Activated T-helper 9 cell treated with anti-CD3 and anti-CD28 coated beads, Interleukin-2, amount 50 U/mL, for 16 hours (primary cell): ENCODE data around the gene CFAP410.

Experiments
- DNase-seq: peaks from one replicate; pipeline ENCODE4 v3.0.0-alpha.2; 2020; ENCODE audit warnings: low read depth

Gene CFAP410

DNA sequence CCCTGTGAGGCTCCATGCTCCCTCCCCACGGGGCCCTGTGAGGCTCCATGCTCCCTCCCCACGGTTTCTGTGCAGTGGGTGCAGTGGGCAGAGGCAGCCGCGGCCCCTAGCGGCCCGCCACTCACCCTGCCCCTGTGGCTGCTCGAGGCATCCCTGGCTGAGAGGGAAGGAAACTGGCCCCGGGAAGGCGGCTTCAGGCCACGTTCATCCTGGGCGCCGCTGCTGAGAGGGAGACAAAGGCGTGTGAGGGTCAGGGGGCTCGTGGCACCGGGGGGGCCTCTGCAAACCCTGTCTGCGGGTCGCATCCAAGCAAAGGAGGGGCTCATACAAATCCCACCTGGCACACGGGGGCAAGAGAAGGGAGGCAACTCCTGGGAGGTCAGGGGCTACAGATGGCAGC, 8.5 kb downstream of the CFAP410 start:
- DNase-seq: no peak

DNA sequence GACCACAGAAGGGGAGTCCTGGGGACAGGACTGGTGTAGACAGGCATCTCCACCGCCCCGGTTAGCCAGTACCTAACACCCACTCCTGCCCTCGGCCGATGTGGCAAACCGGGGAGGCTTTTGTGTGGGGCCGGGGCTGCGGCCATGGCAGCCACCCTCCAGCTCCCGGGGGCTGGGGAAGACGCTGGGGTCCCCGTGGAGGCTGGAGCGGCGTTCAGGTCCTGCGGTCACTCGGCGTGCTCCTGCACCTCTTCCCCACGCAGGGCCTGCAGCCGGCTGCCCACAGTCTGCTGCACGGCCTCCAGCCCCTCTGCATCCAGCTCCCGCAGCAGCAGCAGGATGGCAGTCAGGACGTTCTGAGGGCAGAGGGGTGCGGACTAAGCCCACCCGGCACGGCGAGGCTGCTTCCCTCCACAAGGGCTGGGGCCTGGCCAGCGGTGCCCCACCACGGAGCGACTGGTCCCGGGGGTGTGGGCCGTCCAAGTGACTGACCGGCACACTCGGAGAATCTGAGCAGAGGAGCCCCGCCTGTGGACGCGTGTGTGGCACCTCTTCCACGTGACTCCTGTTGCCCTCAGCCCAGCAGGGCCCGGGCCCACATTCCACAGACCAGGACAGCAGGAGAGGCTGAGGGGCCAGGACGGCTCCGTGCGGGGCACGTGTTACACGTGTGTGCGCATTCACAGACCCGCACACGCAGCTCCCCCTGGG, 9.1 kb downstream of the CFAP410 start:
- DNase-seq: no peak

DNA sequence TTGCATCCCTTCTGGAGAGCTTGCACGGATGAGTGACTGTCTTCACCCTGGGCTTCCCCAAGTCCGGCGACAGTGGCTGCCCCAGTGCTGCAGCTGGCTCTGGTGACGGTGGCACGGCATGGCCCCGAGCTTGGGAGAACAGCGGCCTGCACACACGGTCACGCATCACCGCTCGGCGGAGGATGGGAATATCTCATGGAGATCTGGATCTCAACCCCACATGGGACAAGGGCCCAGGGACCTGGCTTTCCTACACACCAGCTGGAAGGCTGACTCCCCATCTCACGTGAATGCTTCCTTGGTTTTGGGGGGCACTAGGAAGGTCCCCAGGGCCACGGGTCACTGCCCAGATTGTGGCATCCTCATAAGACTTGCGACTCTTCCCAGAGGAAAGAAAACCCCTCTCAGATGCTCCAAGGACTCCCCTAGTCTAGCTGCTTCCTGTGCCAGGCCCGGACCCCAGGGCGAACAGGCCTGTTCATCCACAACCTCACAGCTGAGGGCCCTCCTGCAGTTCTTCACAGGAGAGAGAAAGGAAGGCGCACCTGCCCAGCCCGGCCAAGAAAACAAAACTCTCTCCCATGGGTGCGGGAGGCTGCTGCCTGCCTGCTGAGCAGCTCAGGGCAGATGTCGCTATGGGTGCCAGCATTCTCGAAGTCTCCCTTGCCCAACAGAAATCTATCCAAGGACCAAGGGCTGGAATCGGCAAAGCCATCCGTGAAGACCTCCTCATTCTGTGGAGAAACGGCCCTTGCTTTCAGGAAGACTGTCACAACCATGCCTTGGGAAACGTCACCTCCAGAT, 9.9 kb downstream of the CFAP410 start:
- DNase-seq: no peak

DNA sequence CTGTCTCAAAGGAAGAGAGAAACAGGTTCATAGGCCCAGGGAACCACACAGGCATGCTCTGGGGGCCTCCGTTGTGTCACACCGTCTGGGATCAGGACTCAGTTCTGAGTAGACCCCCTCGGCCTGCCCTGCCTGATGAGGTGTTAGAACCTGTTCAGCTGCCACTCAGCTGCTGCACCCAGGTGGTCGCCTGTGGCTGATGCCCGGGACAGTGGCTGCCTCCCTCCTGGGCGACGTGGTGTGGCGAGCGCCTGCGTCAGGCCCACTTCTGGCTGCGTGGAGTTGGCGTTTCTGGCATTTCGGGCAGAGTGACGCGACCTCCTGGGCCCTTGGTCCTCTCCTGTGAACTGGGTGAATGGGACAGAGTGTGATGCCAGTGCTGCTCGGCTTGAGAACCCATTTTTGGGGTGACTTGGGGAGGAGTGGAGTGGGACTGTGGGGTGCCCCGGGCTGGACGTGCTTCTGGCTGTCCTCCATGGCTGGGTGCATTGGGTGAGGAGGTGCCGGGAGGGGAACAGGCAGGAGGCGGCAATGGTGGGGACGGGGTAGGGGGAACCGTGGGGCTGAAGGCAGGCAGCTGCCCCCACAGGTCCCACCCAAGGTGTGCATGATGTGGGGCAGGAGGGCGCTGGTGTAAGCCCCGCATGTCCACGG, 10.8 kb downstream of the CFAP410 start:
- DNase-seq: no peak

DNA sequence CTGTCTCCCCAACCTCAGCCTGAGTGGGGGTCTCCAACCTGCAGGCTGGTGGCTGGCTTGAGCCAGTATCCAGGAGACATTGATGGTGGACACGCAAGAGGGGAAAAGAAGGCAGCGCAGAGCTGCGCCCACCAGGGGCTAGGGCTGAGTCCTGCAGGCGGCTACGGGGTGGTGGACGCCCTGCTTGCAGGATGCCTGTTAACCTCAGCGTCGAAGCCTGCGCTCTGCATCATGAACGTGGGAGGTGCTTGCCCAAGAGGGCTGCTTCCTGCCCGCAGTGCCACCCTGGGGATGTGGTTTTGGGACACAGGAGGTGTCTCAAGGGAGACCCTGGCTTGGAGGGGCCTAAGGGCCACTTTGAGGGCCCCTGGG, 11.6 kb downstream of the CFAP410 start:
- DNase-seq: no peak

DNA sequence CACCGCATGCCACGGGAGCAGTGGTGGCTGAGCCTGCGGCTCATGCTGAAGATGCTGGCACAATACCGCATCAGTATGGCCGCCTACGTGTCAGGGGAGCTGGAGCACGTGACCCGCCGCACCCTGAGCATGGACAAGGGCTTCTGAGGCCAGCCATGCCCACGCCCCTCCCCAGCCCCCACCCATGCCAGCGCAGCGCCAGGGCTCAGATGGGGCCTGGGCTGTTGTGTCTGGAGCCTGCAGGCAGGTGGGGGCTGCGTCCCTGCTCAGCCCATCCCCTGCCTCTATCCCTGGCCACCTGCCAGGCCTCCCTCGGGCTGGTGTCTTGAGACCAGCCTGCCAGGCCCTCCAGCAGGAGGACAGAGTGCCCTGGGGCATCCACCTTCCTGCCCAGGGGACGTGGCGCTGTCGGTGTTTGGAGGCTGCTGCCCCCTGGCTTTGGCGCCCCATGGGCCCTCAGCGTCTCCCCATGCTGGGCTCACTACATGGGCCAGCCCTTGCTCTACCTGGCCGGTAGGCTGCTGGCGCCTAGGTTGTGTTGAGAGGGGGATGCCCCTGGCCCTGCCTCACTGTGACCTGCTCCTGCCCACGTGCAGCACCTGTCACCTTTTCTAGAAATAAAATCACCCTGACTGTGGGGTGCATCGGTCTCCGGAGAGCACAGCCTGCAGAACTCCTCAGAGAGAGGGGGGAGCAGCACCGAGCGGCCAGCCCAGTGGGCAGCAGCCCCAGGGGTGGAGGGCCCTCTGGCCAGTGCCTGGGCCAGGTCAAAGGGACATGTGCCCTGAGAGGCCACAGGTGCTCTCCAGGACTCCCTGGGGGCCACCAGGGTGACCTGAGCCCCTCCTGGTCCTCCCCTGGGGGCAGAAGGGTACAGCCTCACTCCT, 12.2 kb downstream of the CFAP410 start:
- DNase-seq: no peak

DNA sequence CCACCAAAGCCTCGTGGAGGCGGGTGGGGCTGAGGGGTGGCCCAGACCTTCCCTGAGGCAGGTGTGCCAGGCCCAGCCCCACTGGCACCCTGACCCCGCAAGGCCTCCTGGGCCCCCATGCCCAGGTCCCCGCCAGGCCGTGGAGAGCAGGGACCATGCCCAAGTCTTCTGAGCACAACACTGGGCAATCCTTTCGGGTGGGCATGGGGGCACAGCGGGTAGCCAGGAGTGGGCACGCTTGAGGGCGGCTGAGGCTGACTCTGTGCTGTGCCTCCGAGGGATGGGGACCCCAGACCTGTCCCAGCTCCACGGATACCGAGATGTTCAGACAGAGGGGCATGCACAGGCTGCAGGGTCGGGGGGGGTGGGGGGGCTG, 12.9 kb downstream of the CFAP410 start:
- no peak for DNase-seq

DNA sequence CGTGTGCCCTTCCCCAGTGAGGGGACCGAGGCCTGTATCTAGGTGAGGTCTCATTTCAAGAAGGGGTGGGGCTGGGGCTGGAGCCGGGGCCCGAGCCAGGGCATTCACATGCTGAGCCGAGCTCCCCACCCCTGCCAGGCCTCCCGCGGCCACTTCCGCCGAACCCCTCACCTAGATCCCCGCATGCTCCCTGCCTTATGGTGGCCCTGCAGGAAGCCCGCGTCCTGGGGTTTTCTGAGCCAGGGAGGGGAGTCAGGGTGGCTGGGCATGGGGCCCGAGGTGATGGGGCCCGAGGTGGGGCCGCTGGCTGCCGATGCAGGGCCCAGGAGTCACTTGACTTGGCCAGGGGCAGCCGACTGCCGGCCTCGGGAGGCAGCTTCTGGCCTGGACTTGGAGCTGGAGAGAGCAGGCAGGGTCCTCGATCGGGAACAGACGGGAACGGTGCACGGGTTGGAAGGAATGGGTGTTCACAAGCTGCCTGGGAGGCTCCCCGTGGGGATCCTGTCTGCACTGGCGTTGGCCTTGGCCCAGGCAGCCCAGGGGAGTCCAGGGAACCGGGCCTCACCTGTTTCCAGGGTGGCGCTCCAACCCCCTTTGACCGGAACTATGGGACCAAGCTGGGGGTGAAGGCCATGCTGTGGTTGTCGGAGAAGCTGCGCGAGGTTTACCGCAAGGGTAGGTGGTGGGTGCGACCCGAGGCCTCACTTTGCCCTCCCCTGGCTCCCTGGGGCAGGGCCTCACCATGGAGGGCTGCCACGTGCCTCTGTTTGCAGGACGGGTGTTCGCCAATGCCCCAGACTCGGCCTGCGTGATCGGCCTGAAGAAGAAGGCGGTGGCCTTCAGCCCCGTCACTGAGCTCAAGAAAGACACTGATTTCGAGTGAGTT, 13.6 kb downstream of the CFAP410 start:
- no peak for DNase-seq

DNA sequence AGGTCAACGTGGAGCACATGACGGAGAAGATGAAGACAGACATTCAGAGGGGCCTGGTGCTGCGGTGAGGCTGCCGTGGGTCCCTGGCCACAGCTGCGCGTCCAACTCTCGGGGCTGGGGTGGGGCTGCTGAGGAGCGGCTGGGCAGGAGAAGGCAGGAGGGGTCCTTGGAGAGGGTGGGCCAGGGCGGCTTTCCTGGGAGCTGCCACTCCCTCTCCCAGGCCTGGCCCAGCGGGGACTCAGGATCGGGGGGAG, 14.4 kb downstream of the CFAP410 start:
- DNase-seq: no peak

DNA sequence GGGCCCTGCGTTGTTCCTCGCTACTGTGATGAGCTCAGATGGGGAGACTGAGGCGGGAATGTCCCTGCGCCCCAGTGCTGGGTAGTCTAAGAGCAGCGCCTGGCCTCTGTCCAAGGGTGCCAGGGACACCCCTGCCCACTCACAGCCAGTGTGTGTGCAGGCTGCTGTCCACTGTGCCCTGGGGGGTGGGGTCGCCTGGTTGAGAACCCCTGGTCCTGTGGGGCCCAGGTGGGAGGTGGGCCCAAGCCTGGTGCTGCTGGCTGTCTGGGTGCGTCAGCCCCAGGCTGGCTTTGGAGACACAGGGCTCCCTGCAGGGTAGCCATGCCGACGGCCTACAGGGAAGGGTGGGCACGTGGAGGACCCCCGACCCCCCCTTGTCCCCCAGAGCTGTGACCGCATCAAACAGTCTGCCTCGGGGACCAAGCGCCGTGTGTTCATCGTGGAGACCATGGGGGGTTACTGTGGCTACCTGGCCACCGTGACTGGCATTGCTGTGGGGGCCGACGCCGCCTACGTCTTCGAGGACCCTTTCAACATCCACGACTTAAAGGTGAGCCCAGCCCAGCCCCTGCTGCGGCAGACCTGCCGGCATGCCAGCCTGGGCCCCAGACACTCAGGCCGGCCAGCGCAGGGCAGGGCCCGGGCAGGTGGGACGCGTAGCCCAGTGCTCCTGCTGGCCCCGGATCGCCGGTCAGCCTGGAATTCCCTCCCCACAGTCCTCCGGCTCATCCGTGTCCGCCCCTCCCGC, 14.9 kb downstream of the CFAP410 start:
- DNase-seq: no peak

DNA sequence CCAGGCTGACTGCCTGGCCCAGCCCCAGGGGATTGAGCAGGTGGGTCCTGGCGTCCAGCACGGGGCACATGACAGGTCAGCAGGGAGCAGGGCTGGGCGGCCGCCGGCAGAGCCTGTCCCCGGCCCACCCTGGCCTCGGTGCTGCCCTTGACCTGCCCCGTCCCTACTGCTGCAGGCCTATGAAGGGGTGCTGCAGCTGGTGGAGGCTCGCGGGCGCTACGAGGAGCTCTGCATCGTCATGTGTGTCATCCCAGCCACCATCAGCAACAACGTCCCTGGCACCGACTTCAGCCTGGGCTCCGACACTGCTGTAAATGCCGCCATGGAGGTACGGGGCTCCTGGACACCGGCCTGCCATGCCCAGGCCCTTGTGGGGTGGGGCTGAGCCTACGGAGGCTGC, 15.6 kb downstream of the CFAP410 start:
- no peak for DNase-seq

DNA sequence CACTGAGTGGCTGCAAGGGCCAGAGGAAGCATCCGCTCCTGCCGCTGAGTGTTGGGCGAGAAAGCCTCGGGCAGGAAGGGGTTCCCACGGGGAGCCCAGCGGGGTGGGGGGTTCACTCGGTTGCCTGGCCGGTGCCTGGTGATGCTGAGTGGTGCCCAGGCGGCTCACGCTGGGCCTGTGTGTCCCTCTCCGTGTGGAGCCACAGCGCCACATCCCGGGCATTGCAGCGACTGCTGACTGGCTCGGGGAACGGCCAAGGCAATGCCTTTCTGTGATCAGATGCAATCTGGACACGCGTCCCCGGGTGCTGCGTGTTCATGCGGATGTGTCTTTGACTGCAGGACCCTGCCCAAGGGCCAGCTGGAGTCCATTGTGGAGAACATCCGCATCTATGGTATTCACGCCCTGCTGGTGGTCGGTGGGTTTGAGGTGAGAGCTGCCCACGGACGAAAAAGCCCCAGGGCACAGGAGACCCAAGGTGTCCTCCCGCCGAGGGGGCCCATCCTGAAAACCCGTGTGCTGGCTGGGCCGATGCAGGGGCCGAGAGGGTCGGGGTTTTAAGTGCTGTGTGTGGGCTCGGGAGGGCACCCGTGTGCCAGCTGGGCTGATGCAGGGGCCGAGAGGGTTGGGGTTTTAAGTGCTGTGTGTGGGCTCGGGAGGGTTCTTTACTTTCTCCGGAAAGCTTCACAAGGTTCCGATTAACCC, 16.4 kb downstream of the CFAP410 start:
- no peak for DNase-seq

DNA sequence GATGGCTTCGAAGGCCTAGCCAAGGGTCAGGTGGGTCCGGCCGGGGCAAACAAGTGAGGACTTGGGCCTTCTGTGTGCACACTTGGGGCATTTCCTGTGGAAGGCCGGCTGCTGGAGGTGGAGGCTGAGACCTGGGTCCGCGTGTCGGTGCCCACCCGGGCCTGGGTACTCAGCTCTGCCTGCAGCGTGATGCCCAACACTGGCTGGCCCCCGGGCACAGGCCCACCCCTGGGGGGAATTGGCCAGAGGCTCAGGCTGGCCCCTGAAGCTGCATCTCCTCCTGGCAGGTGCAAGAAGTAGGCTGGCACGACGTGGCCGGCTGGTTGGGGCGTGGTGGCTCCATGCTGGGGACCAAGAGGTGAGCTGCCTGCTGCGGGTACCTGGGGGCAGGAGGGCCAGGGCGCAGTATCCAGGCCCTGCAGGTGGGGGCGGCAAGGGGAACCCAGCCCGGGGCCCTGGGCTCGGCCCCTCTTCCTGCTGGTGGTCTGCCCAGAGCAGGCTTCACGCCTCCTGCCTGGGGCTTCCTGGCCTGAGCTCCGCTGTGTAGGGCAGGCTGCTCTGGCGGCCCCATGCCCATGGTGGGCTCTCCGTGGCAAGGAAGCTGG, 17.2 kb downstream of the CFAP410 start:
- no peak for DNase-seq

DNA sequence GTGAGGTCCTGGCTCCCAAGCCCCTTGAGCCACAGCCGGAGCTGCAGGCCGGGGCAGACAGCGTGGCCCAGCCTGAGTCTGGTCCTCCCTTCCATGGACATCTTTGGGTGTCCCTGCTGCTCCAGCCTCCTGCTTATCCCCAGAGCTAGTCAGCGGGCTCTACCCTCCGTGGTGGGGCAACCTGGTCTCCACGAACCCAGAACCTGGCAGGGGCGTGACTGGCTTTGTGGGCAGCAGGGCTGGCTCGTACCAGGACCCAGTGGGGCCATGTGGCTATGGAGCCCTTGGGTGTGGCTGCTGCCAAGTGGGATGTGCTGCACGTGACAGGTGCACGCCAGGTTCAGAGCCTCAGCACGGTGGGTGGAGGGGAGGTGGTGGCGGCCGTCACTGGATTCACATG, 18.3 kb downstream of the CFAP410 start:
- no peak for DNase-seq

DNA sequence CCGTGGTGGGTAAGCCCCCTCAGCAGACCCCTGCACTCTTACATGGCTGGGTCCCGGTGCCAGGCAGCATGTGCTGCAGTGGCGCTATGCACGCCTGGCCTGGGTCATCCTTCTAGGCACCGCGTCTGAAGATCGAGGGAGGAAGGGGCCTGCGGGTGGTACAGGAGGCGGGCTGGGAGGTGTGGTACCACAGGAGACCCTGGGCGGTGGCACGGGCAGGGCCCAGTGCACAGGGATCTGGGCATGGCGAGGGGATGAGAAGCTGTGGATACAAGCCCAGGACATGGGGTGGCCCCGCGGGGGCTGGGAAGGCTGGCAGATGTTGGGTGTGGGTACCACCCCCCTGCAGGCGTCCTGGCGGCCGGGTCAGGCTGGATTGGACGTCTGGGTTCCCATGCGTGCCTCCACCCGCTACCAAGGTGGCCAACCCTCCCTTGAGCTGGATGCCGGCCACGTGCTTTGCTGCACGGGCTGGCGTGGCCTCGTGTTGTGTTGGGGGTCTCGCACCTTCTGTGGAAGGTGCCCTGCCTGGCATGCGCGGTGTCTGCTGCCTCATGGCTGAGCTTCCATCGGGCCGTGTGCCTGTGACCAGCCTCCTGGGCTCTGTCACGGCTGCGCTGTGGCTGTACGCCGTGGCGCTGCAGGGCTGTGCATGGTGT, 19.7 kb downstream of the CFAP410 start:
- no peak for DNase-seq

DNA sequence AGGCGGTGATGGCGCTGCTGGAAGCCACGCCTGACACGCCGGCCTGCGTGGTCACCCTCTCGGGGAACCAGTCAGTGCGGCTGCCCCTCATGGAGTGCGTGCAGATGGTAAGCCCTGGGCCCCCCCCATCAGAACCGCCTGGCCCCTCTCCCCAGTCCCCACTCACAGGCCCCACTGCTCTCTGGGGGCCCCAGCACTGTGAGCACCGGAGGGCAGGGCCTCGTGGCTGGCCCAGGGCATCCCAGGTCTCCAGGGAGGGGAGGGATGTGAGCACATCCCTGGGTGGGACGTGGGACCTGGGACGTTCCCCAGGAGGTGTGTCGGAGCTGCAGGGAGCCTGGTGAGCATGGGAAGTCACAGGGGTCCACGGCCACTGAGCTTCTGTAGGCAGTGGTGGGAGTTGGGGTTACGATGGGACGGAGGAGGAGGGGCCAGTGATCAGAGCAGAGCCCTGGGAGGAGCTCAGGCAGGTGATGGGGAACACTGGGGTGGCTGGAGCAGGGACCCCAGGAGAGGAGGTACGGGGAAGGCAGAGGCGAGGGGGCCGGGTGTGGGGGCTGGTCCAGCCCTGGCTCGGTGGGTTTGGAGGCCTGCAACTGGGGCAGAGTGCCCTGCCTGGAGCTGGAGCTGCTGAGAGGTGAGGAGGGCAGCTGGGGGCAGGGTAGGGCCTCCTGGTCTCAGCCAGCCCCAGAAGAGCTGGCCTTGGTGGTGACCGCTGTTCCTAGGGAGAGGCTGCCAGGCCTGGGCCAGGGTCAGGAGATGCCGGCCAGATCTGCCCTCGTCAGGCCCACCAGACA, 20.5 kb downstream of the CFAP410 start:
- DNase-seq: no peak

DNA sequence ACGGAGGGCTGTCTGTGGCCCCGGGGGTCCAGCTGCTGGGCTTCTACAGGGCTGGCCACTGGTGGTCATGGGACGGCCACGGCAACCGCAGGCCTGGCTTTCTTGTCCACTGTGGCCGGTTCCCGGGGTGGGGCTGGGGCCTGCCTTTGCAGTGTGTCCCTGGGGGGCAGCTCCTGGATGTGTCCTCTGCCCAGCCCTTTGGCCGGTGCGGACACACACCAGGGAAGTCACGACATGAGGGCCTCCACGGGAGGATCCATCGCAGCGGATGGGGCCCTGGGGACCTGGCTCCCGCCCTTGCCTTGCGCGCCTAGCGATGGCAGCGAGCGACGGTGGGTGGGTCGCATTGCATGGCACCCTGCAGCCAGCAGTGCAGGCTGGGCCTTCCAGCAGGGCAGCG, 21.3 kb downstream of the CFAP410 start:
- no peak for DNase-seq

DNA sequence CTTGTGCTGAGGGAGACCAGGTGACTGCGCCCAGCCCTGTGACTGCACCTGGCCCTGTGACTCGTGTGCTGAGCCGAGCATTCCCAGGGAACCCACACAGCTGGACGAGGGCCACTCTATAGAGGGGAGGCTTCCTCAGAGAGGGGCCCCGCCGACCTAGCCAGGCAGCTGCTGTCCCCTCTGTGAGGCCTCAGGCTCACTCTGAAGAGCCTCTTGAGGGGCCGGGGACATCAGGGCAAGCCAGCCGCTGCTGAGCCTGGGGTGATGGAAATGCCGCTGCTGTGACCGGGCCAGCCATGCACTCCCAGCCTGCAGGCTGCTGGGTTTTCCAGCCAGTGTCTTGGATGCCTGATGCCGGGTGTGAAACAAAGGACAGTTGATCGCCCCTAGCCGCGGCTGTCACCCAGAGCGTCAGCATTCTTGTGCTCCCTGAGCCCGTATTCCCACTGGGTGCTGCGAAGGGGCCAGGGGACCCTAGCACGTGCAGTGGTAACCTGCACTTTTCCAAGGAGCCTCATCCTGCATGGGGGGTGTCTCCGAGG, 21.9 kb downstream of the CFAP410 start:
- DNase-seq: no peak
